SKM-1 treated with dmso at 0.1 percent for 144 hours (cell line): ENCODE measurements around the gene TMEM63B.
"Not testable (repeated sequence)": the region's sequence is repeated elsewhere in the genome, so short reads cannot be mapped to it uniquely, and the experiment has no call there.

Experiments used
- DNase-seq: peaks from one replicate; lab custom pipeline; 2025; ENCODE audit not compliant: unreplicated experiment; lab: John Stamatoyannopoulos, UW

The TMEM63B gene

DNA sequence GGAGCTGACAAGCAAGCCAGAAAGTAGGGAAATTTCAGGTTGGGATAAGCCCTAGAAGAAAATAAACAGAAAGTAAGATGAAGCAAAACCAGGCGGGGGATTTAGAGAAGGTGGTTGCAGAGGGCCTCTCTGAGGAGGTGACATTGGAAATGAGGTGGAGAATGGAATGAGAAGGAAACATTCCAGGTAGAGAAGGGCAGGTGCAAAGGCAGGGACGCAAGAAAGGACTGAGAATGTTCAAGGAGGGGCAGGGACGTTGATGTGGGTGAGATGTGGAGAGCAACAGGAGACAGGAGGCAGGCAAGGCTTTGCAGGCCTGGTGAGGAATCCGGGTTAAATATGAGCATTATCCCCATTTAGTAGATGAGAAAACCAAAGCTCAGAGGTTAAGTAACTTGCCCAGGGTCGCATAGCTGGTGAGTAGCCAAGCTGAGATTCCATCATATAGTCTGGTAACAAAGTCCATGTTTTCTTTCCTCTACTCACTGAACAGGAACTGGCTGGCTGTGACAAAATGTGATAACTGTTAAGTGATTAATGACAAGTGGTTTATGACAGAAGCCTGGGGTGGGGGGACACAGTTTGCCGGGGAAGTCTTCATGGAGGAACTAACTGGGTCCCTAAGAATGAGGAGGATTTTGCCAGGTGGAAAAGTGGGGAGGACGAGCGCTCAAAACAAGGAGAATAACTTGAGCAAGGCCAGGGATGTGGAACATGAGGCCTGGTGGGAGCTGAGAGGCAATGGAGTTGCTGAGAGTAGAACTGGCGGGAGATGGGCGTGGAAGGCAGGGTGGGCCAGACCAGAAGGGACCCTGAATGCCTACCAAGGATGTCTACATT lies 32.7 kb upstream of the TMEM63B start:
- DNase-seq: no peak

DNA sequence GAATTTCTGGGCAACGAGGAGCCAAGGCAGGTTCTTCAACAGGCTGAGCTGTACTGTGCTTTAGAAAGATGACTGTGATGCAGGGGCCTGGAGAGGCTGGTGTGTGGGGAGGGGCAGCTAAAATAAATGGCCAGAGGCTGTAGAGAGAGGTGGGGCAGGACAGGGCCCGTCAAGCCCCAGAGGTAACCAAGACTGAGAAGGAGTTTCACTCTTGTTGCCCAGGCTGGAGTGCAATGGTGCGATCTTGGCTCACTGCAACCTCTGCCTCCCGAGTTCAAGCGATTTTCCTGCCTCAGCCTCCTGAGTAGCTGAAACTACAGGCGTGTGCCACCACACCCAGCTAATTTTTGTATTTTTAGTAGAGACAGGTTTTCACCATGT lies 32.1 kb upstream of the TMEM63B start:
- DNase-seq: not testable (repeated sequence)

DNA sequence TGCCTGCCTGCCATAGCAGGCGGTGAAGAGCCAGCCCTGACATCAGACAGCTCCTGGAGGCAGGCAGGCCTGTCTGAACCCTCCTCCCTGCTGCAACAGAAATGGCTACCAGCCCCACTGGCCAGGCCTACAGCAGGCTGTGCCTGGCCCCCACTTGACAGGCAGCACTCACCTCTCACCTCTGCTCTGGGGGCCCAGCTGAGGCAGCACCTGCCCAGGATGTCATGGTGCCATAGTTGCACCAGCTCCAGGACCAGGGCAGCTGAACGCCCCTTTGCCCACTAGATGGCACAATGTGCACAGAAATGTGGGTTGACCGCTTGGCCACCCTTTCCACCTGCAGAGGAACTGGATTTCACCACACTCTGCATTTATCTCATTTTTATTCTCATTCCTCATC lies 30.7 kb upstream of the TMEM63B start:
- DNase-seq: peak; percentile 70

DNA sequence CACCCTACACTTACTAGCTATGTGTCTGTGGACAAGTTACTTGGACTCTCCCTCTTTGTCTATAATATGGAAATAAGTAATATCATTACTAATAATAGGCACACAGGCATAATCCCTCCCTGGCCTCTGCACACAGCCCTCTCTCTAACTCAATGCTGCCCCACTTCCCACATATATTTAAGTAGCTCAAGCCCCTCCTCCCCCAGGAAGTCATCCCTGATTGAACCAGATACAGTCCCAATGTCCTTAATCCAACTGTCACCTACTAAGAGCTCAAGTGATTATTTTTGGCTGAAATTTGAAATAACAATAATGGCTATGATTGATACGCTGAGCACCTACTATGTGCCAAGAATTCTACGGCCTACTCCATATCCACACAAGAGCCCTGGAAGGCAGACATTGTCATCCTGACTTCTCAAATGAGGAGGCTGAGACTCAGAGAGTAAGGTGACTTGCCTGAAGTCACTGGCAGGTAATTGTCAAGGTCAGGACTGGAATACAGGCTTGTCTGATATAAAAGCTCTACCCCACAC lies 29.5 kb upstream of the TMEM63B start:
- no peak for DNase-seq

DNA sequence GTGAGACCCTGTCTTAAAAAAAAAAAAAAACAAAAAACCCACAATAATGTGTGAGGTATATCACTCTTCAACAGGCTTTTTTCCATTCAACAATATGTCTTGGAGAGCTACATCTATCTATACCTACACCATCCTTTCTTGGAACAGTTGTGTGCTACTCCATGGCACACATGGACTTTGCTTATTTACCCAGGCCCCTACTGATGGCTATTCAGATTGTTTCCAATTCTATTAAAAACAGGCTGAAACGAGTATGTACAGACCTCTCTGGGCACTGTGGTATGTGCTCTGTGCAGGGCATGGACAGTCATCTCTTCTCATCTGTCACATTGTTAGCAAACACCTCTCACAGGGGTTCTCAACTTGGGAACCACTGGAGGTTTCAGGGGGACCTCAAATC lies 28.2 kb upstream of the TMEM63B start:
- DNase-seq: no peak

DNA sequence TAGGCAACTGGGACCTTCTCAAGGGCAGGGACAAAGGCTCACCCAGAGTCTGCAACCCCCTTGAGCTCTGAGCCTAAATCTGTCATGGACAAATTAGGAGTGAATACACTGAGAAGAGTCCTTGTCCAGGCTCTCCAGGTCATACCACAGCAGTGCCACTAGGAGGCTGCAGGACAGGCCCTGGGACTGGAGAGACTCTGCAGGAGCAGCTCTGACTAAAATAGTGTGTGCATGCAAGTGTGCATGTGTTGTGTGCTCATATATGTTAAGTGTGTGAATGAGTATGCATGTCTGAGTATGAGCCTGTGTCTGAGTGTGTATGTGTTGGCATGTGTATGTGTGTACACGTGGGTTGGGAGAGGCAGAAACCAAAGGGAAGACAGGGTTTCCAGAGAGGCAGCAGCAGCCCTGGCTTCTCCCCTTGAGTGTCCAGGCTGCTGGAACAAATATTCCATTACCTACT lies 27.2 kb upstream of the TMEM63B start:
- peak; percentile 38 for DNase-seq

DNA sequence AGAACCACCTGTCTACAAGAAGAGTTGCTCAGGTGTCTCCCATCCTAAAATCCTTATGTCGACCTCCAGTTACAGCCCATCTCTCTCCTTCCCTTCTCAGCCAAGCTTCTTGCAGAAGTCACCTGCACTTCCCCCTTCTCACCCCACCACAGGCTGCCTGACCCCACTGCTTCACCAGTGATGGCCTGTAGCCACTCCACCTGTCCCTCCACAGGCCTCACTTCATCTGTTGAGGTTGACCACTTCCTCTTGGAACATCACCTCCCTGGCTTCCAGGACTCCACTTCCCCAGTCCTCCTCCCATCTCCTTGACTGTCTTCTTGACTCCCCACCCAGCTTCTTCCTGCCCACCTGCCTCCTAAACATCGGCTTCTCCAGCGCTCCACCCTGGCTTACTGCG lies 25.5 kb upstream of the TMEM63B start:
- no peak for DNase-seq

DNA sequence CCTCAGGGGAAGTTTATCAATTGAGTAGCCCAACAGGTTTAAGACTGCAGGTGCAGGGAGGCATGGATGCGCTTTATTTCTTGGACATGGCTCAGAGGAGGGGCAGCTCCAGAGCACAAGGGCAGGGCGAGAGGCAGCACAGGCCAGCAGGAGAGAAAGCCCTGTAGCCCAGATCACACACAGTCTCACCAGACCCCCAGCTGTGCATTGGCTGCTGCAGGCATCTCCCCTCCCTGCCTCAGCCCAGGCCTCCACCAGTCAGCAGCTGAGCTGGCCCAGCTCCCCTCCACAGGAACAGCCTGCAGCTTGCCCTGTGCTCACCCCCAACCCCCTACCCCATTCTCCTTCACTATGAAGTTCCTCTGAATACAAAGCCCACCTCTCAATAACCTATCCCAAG lies 24.8 kb upstream of the TMEM63B start:
- DNase-seq: no peak

DNA sequence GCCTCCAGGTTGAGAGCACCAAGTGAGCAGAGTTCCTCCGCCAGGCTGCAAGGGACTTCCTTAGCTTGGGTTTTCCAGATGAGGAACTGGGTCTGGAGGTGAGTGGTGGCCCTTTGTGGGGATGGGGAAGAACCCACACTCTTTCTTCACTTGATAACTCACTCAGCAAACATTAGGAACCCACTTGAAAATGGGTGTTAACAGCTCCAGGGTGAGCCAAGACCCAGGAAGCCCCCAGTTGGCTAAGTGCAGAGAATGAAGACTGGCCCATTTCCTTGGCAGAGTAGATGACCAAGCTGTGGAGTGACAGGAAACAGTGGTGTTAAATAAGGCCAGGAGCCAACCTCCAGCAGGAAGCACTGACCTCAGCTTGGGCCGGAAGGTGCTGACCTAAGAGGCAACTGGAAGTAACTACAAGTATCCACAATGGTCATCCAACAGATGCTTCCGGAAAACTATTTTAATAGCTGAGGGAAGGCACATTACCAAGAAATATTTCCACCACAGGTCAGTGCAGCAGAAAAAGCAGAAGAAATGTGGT lies 22.8 kb upstream of the TMEM63B start:
- peak; percentile 15 for DNase-seq

DNA sequence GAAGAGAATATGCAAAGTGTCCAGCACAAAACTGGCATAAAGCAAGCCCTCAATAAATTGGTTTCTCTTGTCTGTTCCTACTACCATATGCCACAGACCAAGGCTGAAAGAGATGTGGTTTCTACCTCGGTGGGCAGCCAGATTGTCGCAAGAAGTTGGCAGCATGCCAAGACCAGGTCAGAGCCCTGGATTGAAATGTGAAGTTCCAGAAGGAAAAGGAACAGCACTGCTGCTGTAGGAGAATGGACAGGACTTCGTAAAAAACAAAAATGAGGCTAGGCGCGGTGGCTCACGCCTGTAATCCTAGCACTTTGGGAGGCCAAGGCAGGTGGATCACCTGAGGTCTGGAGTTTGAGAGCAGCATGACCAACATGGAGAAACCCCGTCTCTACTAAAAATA lies 22.2 kb upstream of the TMEM63B start:
- no peak for DNase-seq

DNA sequence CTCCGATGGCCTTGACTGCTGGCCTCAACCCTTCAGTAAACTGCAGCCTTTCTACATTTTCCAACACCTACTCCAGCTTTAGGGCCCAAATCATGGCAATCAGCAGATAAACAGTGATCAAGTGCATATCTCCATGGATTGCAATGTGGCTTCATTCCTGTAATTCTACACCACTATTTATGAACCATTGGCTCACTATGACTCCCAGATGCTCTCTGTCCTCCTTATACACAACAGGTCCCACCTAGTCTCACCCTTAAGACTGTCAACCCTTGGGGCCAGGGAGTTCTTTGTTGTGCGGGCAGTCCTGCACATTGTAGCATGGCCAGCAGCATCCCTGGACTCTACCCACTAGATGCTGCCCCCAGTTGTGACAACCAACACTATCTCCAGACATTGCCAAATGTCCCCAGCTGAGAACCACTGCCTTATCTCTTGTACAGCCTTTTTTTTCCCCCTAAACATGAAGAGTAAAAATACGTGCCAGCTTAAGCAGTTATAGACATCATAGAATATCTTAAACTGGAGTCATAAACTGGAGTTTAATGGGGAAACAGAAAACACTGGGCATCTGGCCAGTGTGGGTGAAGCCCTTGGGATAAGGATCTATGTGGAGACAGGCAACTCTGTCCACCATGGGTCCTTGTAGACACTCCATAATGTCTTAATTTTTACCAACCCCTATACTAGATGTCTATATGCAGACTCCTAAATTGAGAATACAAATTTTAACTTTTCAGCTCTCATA lies 21.2 kb upstream of the TMEM63B start:
- DNase-seq: no peak

DNA sequence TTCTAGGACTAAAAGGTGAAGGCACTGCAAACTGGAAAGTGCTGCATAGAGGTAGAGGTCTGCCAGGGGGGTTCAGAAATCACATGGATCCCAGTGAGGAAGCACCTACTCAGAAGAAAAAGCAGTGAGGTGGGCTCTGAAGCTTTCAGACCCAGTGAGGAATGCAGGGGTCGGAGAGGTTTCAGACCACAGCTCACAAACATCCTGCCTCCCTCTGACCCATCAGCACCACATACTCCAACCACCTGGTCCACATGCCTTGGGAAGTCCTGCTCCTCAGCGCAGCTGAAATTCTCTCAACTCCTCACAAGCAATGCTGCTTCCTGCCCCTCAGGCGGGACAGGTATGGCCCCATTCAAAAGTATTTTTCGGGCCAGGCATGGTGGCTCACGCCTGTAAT lies 20.3 kb upstream of the TMEM63B start:
- DNase-seq: no peak

DNA sequence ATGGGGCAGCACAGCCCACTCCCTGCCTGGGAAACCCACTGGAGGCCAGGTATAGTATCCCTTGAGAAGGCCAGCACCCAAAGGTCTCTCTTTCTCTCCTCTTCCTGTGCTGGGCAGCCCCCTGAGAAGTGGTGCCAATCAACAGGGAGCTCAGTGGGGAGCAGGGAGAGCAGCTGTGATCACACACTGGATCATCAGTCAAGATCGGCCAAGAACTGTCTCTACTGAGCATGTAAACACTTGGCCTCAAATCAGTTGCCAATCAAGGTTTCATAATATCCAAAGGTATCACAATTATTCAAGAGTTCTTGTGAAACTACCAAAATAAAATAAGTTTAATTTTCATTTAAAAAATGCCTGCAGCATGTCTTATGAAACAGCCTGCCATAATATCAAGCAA lies 18.9 kb upstream of the TMEM63B start:
- no peak for DNase-seq

DNA sequence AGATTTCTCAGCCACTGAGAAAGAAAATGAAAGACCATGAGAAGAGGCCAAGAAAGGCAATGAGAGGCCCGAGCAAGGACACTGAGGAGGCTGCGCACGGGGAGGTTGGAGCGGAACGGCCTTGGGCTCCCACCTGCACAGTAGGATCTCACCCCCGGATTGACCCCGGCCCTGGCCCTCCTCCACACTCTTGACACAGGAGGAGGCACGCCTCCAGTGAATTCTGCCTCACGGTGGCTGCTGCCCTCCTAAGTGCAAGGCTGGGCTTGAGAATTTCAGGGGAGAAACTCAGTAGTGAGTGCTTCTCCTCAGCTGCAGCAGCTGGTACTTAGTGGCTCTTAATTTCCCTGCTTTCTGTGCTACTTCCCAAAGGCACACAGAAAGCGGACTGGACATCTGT lies 18.1 kb upstream of the TMEM63B start:
- no peak for DNase-seq

DNA sequence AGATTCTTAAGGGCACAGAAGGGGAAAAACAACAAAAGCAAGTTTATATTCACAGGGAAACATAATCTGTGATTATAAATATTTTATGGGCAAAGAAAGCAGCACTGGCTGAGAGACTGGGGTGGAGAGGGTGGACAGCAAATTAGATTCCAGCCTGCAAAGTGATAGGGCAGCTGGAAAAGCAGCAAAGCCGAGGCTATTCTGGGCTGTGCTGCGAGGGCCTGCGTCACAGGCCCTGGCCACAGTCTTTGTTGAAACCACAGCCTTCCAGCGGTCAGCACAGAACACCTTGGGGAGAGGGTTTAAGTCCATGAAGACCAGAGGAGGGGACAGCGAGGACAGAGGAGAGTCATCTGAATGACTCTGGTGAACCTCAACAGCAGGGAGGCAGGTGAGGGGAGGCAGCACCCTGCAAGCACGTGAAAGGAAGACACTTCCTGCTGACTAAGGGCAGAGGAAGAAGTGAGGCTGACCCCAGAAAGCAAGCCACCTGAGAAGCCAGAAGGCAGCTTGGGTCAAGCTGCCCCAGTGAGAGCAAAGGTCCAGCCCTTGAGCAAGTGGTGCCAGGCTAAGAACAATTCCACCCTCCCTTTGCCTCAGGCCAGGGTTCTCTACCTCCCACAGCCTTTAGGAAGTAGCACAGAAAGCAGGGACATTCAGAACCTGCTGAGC lies 17.2 kb upstream of the TMEM63B start:
- DNase-seq: no peak

DNA sequence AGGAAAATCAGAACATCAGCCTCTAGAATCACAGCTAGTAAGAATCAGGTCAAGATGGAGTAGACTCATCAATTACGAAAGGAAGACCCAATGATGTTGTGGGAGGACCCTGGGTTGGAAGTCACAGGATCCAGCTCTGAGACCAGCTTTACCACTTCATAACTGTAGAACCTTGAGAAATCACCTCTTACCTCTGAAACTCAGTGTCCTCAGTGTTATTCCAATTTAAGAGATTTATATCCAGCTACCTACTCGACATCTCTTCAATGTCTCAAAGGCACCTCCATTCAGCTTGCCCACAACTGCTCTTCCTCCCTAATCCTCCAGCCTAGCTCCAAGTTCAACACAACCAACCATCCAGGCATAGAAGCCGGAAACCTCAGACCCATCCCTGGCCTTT lies 16.4 kb upstream of the TMEM63B start:
- no peak for DNase-seq

DNA sequence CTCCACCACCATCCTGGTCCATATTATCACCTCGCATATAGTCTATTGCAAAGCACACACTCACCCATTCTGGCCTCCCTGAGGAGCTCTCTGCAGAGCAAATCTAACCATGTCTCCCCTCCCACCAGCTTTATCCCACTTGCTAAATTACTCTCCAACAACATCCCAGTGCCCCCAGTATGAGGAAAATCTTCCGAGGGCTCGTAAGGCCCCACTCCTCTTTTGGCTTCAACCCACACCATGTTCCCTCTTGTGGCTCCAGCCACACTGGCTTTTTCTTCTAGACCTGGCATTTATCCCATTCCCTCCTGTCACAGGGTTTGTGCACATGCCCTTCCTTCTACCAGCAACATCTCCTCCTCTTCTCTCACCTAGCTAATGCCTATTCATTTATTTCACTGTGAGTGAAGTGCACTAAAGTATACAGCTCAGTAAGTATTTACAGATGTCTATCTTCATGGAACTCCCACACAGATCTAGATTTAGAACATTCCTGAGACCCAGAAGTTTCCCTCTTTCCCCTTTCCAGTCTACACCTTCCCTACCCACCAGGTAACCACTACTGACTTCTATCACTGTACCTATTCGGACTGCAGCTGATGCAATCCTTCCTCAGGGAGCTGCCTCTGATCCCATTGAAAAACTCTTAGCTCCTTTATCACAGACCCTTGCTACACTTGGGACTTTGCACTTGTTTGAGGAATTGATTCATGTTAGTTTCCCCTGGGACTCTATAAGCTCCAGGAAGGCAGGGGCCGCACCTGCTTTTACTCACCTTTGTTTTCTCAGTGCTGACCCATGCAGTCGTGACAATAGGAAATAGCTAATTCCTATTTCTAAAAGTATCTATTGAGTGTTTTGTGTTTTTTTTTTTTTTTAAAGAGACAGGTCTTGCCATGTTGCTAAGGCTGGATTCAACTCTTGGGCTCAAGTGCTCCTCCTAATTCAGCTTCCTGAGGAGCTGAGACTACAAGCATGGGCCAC lies 15.6 kb upstream of the TMEM63B start:
- DNase-seq: no peak

DNA sequence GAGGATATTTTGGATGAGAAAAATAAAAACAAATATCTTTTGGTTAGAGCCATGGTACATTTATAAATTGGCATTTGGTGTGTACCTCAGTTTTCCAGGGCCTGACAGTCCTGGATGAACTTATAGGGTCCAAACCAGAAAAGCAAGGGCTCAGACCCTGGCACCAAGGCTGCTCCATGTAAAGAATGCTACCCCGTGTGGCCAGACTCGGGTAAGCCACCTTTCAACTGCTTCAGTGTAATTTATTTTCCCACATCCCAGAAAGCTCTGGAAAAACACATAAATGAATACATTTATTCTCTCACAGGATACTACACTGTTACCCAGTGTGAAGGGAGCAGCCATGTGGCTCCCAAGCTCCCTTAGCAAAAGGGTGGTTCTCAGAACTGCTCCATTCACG lies 13.9 kb upstream of the TMEM63B start:
- DNase-seq: no peak

DNA sequence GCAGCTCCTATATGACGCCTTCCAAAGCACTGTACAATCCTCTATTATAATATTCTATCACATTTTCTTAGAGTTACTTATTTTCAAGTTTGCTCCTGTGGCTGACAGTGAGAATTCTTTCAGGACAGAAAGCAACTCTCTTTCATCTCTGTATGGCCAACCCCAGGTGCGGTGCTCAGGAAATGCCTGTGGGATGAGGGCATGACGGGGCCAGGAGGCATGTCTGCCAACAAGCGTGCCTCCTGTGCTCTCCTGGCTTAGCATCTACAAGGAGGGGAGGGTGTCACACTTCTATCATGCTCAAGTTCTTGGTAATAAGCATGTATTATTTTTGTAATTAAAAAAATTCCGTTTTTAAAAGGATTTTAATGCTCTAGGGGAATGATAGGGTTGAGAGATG lies 11.5 kb upstream of the TMEM63B start:
- DNase-seq: no peak
